Activated CD4-positive, alpha-beta memory T cell treated with anti-CD3 and anti-CD28 coated beads for 36 hours (primary cell): Measurements from ENCODE around the gene EHD2. TPM values are rescaled to one million over a fixed set of nuclear protein-coding genes. Genes with fewer than 3 reads are reported as not detected.
"Not testable (repeated sequence)": the region's sequence is repeated elsewhere in the genome, so short reads cannot be mapped to it uniquely, and the experiment has no call there.

Experiments used
- CTCF ChIA-PET: fragments of 350-600 bp; sonication (Branson Sonifier 250); formaldehyde crosslinking; loops from one replicate; lab custom pipeline; 2021; ENCODE audit warnings: antibody characterized with exemption, inconsistent platforms; lab: Charles Lee
- POLR2A ChIA-PET: fragments of 350-600 bp; sonication (Branson Sonifier 250); formaldehyde crosslinking; loops from one replicate; lab custom pipeline; 2021; ENCODE audit warnings: antibody characterized with exemption; lab: Charles Lee
- DNase-seq: peaks from one replicate; pipeline ENCODE4 v3.0.0-alpha.2; 2020
- H3K27ac Mint-ChIP-seq: one replicate; pipeline ENCODE4 v1.8.0; 2021; ENCODE audit warnings: mixed read lengths
- H3K27me3 Mint-ChIP-seq: one replicate; pipeline ENCODE4 v1.8.0; 2021; ENCODE audit warnings: mixed read lengths
- H3K36me3 Mint-ChIP-seq: one replicate; pipeline ENCODE4 v1.8.0; 2021; ENCODE audit warnings: mixed read lengths
- H3K4me1 Mint-ChIP-seq: one replicate; pipeline ENCODE4 v1.8.0; 2021; ENCODE audit warnings: low read depth, mixed read lengths
- H3K4me3 Mint-ChIP-seq: one replicate; pipeline ENCODE4 v1.8.0; 2021; ENCODE audit warnings: mild to moderate bottlenecking, mixed read lengths
- H3K9me3 Mint-ChIP-seq: one replicate; pipeline ENCODE4 v1.8.0; 2021; ENCODE audit warnings: mixed read lengths
- intact Hi-C: fragments of 100-400 bp; cut with micrococcal nuclease; formaldehyde crosslinking; loops from one replicate; pipeline ENCODE4 v1.15.1; 2023
- total RNA-seq, 2 experiments: library from RNA; stranded (reverse); gene quantifications; one replicate each; pipeline ENCODE4 v1.2.3, GENCODE V29; 2021

EHD2 gene, protein sequence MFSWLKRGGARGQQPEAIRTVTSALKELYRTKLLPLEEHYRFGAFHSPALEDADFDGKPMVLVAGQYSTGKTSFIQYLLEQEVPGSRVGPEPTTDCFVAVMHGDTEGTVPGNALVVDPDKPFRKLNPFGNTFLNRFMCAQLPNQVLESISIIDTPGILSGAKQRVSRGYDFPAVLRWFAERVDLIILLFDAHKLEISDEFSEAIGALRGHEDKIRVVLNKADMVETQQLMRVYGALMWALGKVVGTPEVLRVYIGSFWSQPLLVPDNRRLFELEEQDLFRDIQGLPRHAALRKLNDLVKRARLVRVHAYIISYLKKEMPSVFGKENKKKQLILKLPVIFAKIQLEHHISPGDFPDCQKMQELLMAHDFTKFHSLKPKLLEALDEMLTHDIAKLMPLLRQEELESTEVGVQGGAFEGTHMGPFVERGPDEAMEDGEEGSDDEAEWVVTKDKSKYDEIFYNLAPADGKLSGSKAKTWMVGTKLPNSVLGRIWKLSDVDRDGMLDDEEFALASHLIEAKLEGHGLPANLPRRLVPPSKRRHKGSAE
- 1 to 10 TPM in 1 of 2 experiments, under 1 TPM in 1; 0.81 to 1.6 TPM for total RNA-seq

DNA sequence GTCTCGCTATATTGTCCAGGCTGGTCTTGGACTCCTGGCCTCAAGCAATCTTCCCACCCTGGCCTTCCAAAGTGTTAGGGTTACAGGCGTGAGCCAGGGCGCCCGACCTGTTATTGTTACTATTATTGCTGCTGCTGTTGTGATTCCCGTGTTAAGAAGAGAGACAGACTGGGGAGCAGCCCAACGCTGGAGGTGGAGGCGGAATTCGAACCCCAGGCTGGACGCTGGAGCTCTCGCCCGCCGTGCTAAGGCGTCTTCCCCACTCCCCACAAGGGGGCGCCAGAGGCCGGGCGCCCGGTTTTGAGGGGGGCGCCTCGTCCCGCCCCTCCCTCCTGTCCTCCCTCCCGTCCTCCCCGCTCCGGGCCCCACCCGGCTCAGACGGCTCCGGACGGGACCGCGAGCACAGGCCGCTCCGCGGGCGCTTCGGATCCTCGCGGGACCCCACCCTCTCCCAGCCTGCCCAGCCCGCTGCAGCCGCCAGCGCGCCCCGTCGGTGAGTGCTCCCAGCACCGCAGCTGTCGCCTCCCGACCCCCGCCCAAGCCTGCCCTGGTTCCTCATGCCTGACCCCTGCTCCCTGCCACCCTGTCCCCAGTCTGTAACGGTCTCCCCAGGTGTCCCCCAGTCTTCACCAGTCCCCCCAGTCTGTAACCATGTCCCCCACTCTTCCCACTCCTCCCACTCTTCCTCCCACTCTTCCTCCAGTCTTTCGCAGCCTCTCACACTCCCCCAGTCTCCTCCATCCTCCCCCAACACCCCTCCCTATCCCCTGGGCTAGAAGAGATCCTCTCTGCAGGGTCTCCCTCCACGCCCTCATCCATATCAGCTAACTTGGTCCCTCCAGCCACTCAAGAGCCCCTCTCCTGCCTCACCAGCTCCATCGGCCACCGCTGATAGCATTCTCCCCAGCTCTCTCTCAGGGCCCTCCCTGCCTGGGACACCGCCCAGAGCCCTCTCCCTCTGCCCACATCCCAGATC lies at the start of gene EHD2:
Gene EHD2, plus strand, starts transcription at position 377 of the 976 bp plus-strand sequence. CDS start 3,191 bp downstream, outside the sequence.
- POLR2A ChIA-PET = interaction anchor here (1.4 kb wide), 1 partner anchor 30 kb away, joined by 6 read pairs; no protein-coding TSS in a partner anchor
- H3K27me3 Mint-ChIP-seq = peaks cover 26% of the 10 kb centered on the region
- CTCF ChIA-PET = interaction anchor here (0.6 to 13.9 kb wide), 29 partner anchors 10 to 408 kb away, joined by 3 to 193 read pairs (median 5); partner anchors contain the start of genes NAPA and NOP53
- peaks cover 3% of the 10 kb centered on the region for H3K9me3 Mint-ChIP-seq
- DNase-seq = peak; percentile 64
- H3K36me3 Mint-ChIP-seq = no peaks in the 10 kb centered on the region
- intact Hi-C loops = loop anchor here (1.0 kb wide), 1 partner anchor 30 kb away; no protein-coding TSS in a partner anchor
- H3K4me1 Mint-ChIP-seq = no peaks in the 10 kb centered on the region
- no peak within 1 kb of the TSS for H3K27ac Mint-ChIP-seq
- H3K4me3 Mint-ChIP-seq = peak within 1 kb of the TSS; percentile 14

DNA sequence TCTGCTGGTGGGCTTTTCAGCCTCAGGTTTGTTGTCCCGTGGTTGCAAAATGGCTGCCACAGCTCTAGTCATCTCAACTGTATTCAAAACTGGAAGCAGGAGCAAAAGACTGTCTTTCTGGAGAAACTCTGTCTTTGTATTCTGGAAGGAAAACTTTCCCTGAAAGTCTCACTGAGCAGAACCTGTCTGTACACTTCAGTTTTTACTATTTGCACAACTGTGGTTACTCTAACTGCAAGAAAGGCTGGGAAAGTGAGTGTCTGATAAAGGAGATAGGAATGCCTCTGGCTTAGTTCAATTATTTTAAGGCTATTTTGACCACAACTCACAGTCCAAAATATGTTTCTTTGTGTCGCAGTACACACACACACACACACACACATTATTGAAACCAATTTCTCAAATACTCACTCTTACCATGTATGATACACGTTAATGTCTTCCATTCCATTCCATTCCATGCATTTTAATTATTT lies 49.7 kb upstream of the EHD2 start:
- Mint-ChIP-seq H3K9me3 (no peaks in the 10 kb centered on the region), H3K4me1 (peaks cover 7% of the 10 kb centered on the region), H3K36me3 (no peaks in the 10 kb centered on the region), H3K4me3 (no peak overlapping the region), H3K27me3 (no peaks in the 10 kb centered on the region), H3K27ac (no peak overlapping the region)
- no peak for DNase-seq
- ChIA-PET CTCF (no interaction called here), POLR2A (no interaction called here)
- intact Hi-C loops = no loop called here

DNA sequence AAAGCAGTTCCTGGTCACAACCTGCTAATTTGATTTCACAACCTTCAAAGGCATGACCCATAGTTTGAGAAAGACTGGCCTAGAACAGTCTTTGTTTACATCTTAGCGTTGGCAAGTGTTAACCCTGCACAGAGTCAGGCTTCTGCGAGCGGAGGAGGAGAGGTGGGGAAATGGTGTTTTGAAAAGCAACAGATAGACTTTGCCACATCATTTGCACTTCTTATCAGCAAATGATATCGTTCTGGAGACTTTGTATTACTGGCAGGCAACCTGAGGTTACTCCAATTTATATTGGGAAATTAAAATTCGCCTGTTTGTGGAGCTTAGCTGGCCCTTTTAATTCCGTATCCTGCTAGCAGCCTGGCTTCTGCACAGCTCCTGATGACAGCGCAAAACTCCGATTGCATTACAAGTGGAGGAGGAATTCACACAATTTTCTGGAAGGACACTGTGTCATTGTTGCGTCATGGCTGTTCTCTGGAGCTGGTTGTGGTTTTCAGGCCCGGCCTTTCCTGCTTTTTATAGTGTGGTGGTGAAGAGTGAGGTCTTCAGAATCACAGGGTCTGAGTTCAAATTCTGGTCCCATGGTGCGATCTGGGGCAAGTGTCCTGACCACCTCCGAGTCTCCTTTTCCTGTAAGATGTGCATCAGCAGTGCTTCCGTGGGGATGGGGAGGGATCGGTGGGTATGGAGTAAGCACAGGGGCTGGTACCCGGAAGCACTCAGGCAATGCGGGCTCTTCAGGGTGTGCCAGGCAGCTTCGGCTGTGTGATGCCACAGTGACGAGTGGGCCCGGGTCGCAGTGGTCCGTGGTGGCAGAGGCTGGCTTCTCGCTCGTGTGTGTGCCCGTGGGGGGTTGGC lies 49.1 kb upstream of the EHD2 start:
- Mint-ChIP-seq H3K27me3 (no peaks in the 10 kb centered on the region), H3K4me1 (peaks cover 7% of the 10 kb centered on the region), H3K36me3 (no peaks in the 10 kb centered on the region), H3K4me3 (no peak overlapping the region), H3K9me3 (no peaks in the 10 kb centered on the region), H3K27ac (no peak overlapping the region)
- DNase-seq = no peak
- ChIA-PET CTCF (no interaction called here), POLR2A (no interaction called here)
- intact Hi-C loops = no loop called here

DNA sequence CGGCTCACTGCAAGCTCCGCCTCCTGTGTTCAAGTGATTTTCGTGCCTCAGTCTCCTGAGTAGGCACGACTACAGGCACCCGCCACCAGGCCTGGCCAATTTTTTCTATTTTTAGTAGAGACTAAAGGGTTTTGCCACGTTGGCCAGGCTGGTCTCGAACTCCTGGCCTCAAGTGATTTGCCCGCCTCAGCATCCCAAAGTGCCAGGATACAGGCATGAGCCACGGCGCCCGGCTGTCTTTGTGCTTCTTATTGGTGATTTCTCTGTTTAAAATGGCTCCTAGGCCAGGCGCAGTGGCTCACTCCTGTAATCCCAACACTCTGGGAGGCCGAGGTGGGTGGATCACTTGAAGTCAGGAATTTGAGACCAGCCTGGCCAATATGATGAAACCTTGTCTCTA lies 44.7 kb upstream of the EHD2 start:
- H3K9me3 Mint-ChIP-seq, H3K27me3 Mint-ChIP-seq, intact Hi-C loops, H3K27ac Mint-ChIP-seq, H3K4me3 Mint-ChIP-seq, CTCF ChIA-PET, H3K4me1 Mint-ChIP-seq, H3K36me3 Mint-ChIP-seq, DNase-seq, POLR2A ChIA-PET: not testable (repeated sequence)

DNA sequence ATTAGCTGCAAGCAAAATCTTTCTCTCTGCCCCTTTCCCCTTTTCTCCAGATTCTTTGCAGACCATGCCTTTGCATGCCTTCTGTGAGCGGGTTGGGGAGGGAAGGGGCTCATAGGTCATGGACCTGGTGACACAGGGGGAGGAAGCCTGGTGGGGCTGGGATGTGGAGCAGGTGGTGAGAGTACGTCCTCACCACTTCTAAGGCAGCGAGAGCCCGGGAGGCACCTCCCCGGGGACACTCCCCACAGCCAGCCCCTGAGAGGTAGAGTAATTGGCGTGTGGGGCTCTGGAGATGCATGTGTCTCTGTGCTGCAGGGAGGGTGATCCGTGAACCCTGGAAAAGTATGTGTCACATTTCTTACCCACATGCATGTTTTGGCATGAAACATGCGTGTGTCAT lies 42.5 kb upstream of the EHD2 start:
- ChIA-PET CTCF (no interaction called here), POLR2A (no interaction called here)
- Mint-ChIP-seq H3K9me3 (no peaks in the 10 kb centered on the region), H3K4me3 (no peak overlapping the region), H3K27me3 (no peaks in the 10 kb centered on the region), H3K36me3 (peaks cover 5% of the 10 kb centered on the region), H3K4me1 (no peaks in the 10 kb centered on the region), H3K27ac (no peak overlapping the region)
- intact Hi-C loops = no loop called here
- DNase-seq = no peak

DNA sequence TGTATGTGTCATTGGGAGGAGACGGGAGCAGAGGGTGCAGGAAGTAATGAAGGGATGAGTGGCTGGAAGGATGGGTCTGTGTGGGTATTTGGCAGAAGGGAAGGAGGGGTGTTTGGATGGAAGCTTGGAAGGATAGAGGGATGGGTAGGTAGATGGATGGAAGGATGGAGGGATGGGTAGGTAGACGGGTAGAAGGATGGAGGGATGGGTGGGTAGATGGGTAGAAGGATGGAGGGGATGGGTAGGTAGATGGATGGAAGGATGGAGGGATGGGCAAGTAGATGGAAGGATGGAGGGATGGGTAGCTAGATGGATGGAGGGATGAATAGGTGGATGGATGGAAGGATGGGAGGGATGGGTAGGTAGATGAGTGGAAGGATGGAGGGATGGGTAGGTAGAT lies 41.7 kb upstream of the EHD2 start:
- Mint-ChIP-seq H3K4me1 (no peaks in the 10 kb centered on the region), H3K4me3 (no peak overlapping the region), H3K36me3 (peaks cover 5% of the 10 kb centered on the region), H3K27me3 (no peaks in the 10 kb centered on the region), H3K27ac (no peak overlapping the region), H3K9me3 (no peaks in the 10 kb centered on the region)
- ChIA-PET CTCF (no interaction called here), POLR2A (no interaction called here)
- no peak for DNase-seq
- intact Hi-C loops = no loop called here

DNA sequence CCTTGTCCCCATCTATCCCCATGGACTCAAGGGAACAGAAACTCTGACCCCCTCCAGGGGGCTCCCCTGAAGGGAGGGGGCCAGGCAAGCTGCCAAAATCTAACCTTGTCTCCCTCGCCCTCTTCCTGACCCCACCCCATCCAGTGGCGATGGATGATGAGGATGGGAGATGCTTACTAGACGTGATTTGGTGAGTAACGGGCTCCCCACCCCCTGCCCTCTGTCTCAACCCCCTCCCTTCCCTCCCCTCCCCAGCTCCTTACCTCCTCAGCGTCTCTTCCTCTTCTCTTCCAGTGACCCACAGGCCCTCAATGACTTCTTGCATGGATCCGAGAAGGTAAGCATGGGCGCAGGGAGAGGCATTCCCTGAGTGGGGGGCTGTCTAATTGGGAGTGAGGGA lies 39.8 kb upstream of the EHD2 start:
- Mint-ChIP-seq H3K36me3 (peaks cover 7% of the 10 kb centered on the region), H3K9me3 (no peaks in the 10 kb centered on the region)
- intact Hi-C loops = no loop called here

DNA sequence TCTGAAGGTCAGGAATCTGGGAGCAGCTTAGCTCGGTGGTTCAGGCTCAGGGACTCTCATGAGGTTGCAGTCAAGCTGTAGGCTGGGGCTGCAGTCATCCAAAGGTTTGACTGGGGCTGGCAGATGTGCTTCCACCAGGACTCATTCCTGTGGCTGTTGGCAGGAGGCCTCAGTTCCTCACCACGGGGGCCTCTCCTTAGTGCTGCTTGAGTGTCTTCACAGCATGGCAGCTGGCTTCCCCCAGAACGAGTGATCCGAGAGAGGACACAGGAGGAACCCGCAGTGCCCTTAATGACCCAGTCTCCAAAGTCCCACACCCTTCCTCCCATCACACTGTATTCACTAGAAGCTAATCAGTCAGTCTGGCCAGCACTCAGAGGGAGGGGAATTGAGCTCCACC lies 38.7 kb upstream of the EHD2 start:
- H3K9me3 Mint-ChIP-seq = no peaks in the 10 kb centered on the region
- H3K27ac Mint-ChIP-seq = no peak overlapping the region
- H3K4me3 Mint-ChIP-seq = no peak overlapping the region
- intact Hi-C loops = no loop called here
- CTCF ChIA-PET = interaction anchor here (1.0 kb wide), 1 partner anchor 13 kb away, joined by 3 read pairs; no protein-coding TSS in a partner anchor
- DNase-seq = no peak
- peaks cover 7% of the 10 kb centered on the region for H3K36me3 Mint-ChIP-seq
- no peaks in the 10 kb centered on the region for H3K27me3 Mint-ChIP-seq
- H3K4me1 Mint-ChIP-seq = no peaks in the 10 kb centered on the region
- POLR2A ChIA-PET = no interaction called here

More for the DNA sequence above, 39.8 kb upstream of the EHD2 start:
- Mint-ChIP-seq H3K4me3 (no peak overlapping the region), H3K27ac (no peak overlapping the region), H3K4me1 (no peaks in the 10 kb centered on the region), H3K27me3 (no peaks in the 10 kb centered on the region)
- ChIA-PET POLR2A (no interaction called here), CTCF (interaction anchor here (1.0 to 1.1 kb wide), 2 partner anchors 14 to 237 kb away, joined by 3 read pairs; no protein-coding TSS in a partner anchor)
- DNase-seq = no peak

DNA sequence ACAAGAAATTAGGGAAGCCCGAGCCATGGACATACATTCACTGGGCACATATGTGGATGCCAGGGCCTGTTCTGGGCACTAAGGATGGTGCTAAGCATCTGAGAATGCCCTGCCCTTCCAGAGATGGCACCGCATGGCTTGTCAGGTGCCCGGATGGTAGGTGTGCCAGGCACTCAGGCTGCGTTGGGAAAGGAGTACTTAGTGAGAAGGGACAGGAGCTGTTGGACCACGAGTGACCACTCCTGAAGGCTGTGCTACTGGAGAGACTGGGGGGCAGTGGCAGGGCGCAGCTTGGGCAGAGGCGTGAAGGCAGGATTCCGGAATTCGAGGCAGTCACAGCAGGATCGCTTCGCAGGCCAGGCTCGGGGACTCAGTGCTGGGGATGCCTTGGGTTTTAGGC lies 38.0 kb upstream of the EHD2 start:
- ChIA-PET CTCF (no interaction called here), POLR2A (no interaction called here)
- H3K27ac Mint-ChIP-seq = no peak overlapping the region
- H3K9me3 Mint-ChIP-seq = no peaks in the 10 kb centered on the region
- no peaks in the 10 kb centered on the region for H3K4me1 Mint-ChIP-seq
- no peak for DNase-seq
- H3K4me3 Mint-ChIP-seq = no peak overlapping the region
- no peaks in the 10 kb centered on the region for H3K27me3 Mint-ChIP-seq
- H3K36me3 Mint-ChIP-seq = peaks cover 7% of the 10 kb centered on the region
- intact Hi-C loops = no loop called here

DNA sequence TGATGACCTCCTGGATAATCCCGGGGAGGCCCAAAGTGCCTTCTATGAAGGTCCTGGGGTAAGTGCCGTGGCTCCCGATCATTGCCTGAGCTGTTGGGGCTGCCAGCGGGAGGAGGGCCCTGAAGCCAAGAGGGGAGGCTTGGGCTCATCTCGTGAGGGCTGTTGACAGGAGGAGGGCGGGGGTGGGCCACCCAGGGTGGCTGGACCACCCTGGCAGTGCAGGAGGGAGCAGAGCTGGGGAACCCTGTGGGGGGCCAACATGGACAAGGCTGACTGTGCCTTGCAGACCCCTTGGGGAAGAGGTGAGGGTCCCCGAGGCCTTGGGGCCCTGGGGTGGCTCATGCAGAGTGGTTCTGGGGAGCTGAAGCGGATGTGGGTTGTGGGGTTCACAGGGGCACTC lies 37.4 kb upstream of the EHD2 start:
- intact Hi-C loops = no loop called here
- CTCF ChIA-PET = no interaction called here
- no peaks in the 10 kb centered on the region for H3K4me1 Mint-ChIP-seq

DNA sequence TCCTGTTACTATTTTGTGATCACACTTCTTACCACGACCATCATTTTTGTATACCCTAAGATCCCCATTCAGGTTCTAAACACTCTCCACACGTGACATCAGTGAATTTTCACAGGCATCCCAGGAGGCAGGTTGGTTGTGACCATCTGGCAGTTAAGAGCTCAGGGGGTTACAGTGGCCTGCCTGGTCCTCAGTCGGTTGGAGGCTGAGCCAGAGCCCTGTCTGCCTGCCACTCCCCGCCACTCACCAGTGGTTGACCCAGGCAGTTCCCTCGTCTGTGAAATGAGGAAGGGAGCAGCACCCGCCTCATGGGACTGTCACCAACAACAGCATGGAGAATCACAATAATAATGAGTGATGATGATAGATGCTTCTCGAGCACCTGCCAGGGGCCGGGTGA lies 36.4 kb upstream of the EHD2 start:
- Mint-ChIP-seq H3K4me3 (no peak overlapping the region), H3K36me3 (peaks cover 10% of the 10 kb centered on the region), H3K27me3 (no peaks in the 10 kb centered on the region), H3K27ac (no peak overlapping the region), H3K9me3 (no peaks in the 10 kb centered on the region), H3K4me1 (no peaks in the 10 kb centered on the region)
- intact Hi-C loops = no loop called here
- CTCF ChIA-PET = interaction anchor here (0.8 kb wide), 1 partner anchor 240 kb away, joined by 3 read pairs; no protein-coding TSS in a partner anchor
- DNase-seq = no peak
- POLR2A ChIA-PET = no interaction called here

More for the DNA sequence above, 37.4 kb upstream of the EHD2 start:
- Mint-ChIP-seq H3K9me3 (no peaks in the 10 kb centered on the region), H3K36me3 (peaks cover 7% of the 10 kb centered on the region), H3K4me3 (no peak overlapping the region), H3K27me3 (no peaks in the 10 kb centered on the region), H3K27ac (no peak overlapping the region)
- POLR2A ChIA-PET = no interaction called here
- no peak for DNase-seq
